ENCODE measurements around the gene MORN1. TPM values are rescaled to one million over a fixed set of nuclear protein-coding genes. Genes with fewer than 3 reads are reported as not detected.

The MORN1 gene
- total and polyA plus RNA-seq, 2 experiments from 2014 or later, result 4.8 to 11.1 TPM

DNA sequence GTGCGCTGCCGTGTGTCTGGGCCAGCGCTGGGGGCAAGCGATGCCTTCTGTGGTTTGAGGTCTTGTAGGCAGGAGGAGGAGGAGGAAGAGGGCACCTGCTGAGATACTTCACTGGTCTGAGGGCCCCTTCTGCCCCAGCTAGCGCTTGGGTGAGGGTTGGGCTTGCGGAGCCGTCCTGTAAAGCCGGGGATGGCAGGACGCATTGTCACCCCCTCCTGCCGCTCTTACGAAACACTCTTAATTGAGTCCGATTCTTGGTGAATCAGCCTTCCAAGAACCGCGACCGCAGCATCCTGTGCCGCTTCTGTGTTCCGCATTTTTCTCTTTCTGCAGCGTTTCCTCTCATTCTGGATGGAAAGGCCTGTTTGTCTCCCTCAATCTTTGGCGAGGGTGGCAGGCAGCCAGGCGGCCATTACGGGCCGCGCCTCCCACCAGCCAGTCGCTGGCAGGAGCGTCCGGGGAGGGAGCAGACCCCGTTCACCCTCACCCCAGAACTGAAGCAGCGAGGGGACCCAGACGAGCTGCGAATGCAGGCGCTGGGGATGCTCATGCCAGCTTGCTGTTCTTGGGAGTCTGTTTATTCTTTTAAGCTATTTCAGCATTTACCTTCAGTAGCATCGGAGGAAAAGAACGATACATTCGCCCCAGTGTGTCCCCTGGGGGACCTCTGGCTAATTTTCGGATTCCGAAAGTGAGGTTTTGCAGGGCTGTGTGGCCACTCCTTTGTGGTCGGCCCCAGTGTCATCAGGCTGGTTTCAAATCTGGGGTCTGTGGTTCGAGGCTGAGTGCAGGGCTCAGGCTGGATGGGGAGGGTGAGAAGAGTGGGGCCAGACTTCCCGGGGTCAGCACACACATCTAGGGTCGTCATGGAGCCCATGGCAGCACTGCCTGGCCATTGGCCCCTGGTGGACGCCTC is 100.5 kb downstream of the MORN1 start:
- H3F3A ChIP-seq (replicated peaks; ENCODE audit: low read depth), result no peaks in the 10 kb centered on the region
- H4K20me1 ChIP-seq (replicated peaks; ENCODE audit: insufficient read depth), result peaks cover 31% of the 10 kb centered on the region
- peak overlapping the region; percentile 72; the same call in 1 of the 2 replicates for H3K27ac ChIP-seq (ENCODE audit: low read depth)
- H3K9me2 ChIP-seq (ENCODE audit: insufficient read depth), result no peaks in the 10 kb centered on the region
- DNase-seq (ENCODE audit: low spot score) (no peak), ATAC-seq (peak; percentile 9; the same call in 2 of the 3 replicates)
- H3K4me1 ChIP-seq (ENCODE audit: insufficient read depth), result peaks cover 17% of the 10 kb centered on the region
- no peaks in the 10 kb centered on the region for H3K27me3 ChIP-seq (ENCODE audit: insufficient read depth)
- no peak overlapping the region for H3K4me3 ChIP-seq
- H3K27me3 Mint-ChIP-seq (ENCODE audit: insufficient read depth, low read depth, poor library complexity), result peaks cover 47% of the 10 kb centered on the region
- H2AFZ ChIP-seq, result no peak overlapping the region
- H3K36me3 ChIP-seq (ENCODE audit: insufficient read depth), result no peaks in the 10 kb centered on the region
- H3K4me2 ChIP-seq, result no peak overlapping the region
- no peaks in the 10 kb centered on the region; the same call in 2 of the 3 replicates for H3K9me3 Mint-ChIP-seq
- peak overlapping the region; percentile 91 for H3K27ac Mint-ChIP-seq
- H3K4me3 Mint-ChIP-seq, result no peak overlapping the region; the same call in 2 of the 3 replicates
- H3K79me2 ChIP-seq (replicated peaks; ENCODE audit: insufficient read depth), result peaks cover 98% of the 10 kb centered on the region
- H3K36me3 Mint-ChIP-seq (ENCODE audit: low read depth), result no peaks in the 10 kb centered on the region
- H3K4me1 Mint-ChIP-seq, result peaks cover 51% of the 10 kb centered on the region
- no peak for TF ChIP-seq EZH2phosphoT487 (IDR thresholded peaks at IDR 0.05; ENCODE audit: unreplicated experiment)

GRCh38 chr1:2290171-2290578 is 101.2 kb downstream of the MORN1 start:
- H3K27me3 ChIP-seq (ENCODE audit: insufficient read depth), result no peaks in the 10 kb centered on the region
- H4K20me1 ChIP-seq (replicated peaks; ENCODE audit: insufficient read depth), result peaks cover 25% of the 10 kb centered on the region
- no peak overlapping the region for H3K4me3 Mint-ChIP-seq
- H3K9me2 ChIP-seq (ENCODE audit: insufficient read depth), result no peaks in the 10 kb centered on the region
- 0 out of 2 replicates have a peak overlapping the region, but pooled peaks have one; percentile 72 for H3K27ac ChIP-seq (ENCODE audit: low read depth)
- no peaks in the 10 kb centered on the region; the same call in 2 of the 3 replicates for H3K9me3 Mint-ChIP-seq
- no peak overlapping the region for H3K4me2 ChIP-seq
- H3K4me3 ChIP-seq, result no peak overlapping the region
- DNase-seq (ENCODE audit: low spot score) (no peak), ATAC-seq (peak; percentile 6; the same call in 1 of the 3 replicates)
- H3K36me3 ChIP-seq (ENCODE audit: insufficient read depth), result no peaks in the 10 kb centered on the region
- H2AFZ ChIP-seq, result no peak overlapping the region
- peaks cover 45% of the 10 kb centered on the region for H3K27me3 Mint-ChIP-seq (ENCODE audit: insufficient read depth, low read depth, poor library complexity)
- peaks cover 51% of the 10 kb centered on the region for H3K4me1 Mint-ChIP-seq
- no peaks in the 10 kb centered on the region for H3K36me3 Mint-ChIP-seq (ENCODE audit: low read depth)
- H3K27ac Mint-ChIP-seq, result peak overlapping the region; percentile 91
- H3K4me1 ChIP-seq (ENCODE audit: insufficient read depth), result peaks cover 17% of the 10 kb centered on the region
- no peaks in the 10 kb centered on the region for H3F3A ChIP-seq (replicated peaks; ENCODE audit: low read depth)
- peaks cover 98% of the 10 kb centered on the region for H3K79me2 ChIP-seq (replicated peaks; ENCODE audit: insufficient read depth)
- TF ChIP-seq NANOG (IDR thresholded peaks at IDR 0.05; ENCODE audit: borderline replicate concordance), result no peak
- TF ChIP-seq, protein P1, sequence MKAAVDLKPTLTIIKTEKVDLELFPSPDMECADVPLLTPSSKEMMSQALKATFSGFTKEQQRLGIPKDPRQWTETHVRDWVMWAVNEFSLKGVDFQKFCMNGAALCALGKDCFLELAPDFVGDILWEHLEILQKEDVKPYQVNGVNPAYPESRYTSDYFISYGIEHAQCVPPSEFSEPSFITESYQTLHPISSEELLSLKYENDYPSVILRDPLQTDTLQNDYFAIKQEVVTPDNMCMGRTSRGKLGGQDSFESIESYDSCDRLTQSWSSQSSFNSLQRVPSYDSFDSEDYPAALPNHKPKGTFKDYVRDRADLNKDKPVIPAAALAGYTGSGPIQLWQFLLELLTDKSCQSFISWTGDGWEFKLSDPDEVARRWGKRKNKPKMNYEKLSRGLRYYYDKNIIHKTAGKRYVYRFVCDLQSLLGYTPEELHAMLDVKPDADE (IDR thresholded peaks at IDR 0.05), result no peak
- no peak for TF ChIP-seq JUNB (IDR thresholded peaks at IDR 0.05; ENCODE audit: unreplicated experiment)
- no peak for TF ChIP-seq ZNF462 (CRISPR knock-in tag; IDR thresholded peaks at IDR 0.05)
- TF ChIP-seq ZNF331 (CRISPR knock-in tag; IDR thresholded peaks at IDR 0.05; ENCODE audit: low read depth), result no peak
- TF ChIP-seq STAT1 (IDR thresholded peaks at IDR 0.05; ENCODE audit: unreplicated experiment), result no peak
- TF ChIP-seq, protein P2, sequence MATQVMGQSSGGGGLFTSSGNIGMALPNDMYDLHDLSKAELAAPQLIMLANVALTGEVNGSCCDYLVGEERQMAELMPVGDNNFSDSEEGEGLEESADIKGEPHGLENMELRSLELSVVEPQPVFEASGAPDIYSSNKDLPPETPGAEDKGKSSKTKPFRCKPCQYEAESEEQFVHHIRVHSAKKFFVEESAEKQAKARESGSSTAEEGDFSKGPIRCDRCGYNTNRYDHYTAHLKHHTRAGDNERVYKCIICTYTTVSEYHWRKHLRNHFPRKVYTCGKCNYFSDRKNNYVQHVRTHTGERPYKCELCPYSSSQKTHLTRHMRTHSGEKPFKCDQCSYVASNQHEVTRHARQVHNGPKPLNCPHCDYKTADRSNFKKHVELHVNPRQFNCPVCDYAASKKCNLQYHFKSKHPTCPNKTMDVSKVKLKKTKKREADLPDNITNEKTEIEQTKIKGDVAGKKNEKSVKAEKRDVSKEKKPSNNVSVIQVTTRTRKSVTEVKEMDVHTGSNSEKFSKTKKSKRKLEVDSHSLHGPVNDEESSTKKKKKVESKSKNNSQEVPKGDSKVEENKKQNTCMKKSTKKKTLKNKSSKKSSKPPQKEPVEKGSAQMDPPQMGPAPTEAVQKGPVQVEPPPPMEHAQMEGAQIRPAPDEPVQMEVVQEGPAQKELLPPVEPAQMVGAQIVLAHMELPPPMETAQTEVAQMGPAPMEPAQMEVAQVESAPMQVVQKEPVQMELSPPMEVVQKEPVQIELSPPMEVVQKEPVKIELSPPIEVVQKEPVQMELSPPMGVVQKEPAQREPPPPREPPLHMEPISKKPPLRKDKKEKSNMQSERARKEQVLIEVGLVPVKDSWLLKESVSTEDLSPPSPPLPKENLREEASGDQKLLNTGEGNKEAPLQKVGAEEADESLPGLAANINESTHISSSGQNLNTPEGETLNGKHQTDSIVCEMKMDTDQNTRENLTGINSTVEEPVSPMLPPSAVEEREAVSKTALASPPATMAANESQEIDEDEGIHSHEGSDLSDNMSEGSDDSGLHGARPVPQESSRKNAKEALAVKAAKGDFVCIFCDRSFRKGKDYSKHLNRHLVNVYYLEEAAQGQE (IDR thresholded peaks at IDR 0.05; ENCODE audit: unreplicated experiment), result no peak
- TF ChIP-seq CREB1 (CRISPR knock-in tag; IDR thresholded peaks at IDR 0.05; ENCODE audit: low read depth), result no peak

Data from GM23338 (cell line).